Right ventricle myocardium inferior (tissue), 1 donor: ENCODE results near the gene SPOCK2. TPM values are rescaled to one million over a fixed set of nuclear protein-coding genes. Genes with fewer than 3 reads are reported as not detected.
A peak's percentile ranks its signal among the peaks of the same experiment; 100 is the strongest.

Experiments used
- ATAC-seq: fragments of 200-7000 bp; cut with Tn5 transposase; one replicate; pipeline ENCODE4 v1.9.1; 2020; ENCODE audit warnings: mild to moderate bottlenecking, moderate library complexity
- DNase-seq: peaks from one replicate; pipeline ENCODE4 v3.0.0; 2021; ENCODE audit errors: missing footprints
- intact Hi-C: fragments of 100-400 bp; cut with DNase I; formaldehyde crosslinking; loops from one replicate; pipeline ENCODE4 v1.11.0; 2022
- total RNA-seq: library from RNA; stranded (reverse); fragmentation: NEBNext Ultra II Directional; extraction: Animal tissue kit (Norgen Biotek cat#: 25700); gene quantifications from one replicate; pipeline ENCODE4 v1.2.1, GENCODE V29; 2021
- donor health status: DM: no; HTN: yes; CAD: no; lungs with severe emphysema.

Gene SPOCK2
- total RNA-seq, 1 donor from 2014 or later = 10.4 TPM

GRCh38 chr10:72095195-72095594, 6.8 kb upstream of the SPOCK2 start:
- intact Hi-C loops = loop anchor here (5.0 kb wide), 1 partner anchor 33 kb away; no protein-coding TSS in a partner anchor

GRCh38 chr10:72094574-72094973, 6.2 kb upstream of the SPOCK2 start:
- intact Hi-C loops = no loop called here
- no peak for DNase-seq
- ATAC-seq = no peak

More at GRCh38 chr10:72095195-72095594, 6.8 kb upstream of the SPOCK2 start:
- ATAC-seq (no peak), DNase-seq (no peak)

- ATAC-seq (no peak), DNase-seq (no peak)
- intact Hi-C loops = no loop called here
Measured at GRCh38 chr10:72093450-72093849, 5.1 kb upstream of the SPOCK2 start.

GRCh38 chr10:72092987-72093386, 4.6 kb upstream of the SPOCK2 start:
- DNase-seq = no peak
- intact Hi-C loops = no loop called here
- ATAC-seq = no peak

- DNase-seq (no peak), ATAC-seq (no peak)
- intact Hi-C loops = no loop called here
Measured at GRCh38 chr10:72092171-72092924, 4.0 kb upstream of the SPOCK2 start.

GRCh38 chr10:72090326-72090725, 2.0 kb upstream of the SPOCK2 start:
- intact Hi-C loops = no loop called here
- ATAC-seq (no peak), DNase-seq (no peak)

GRCh38 chr10:72089618-72090017, 1.3 kb upstream of the SPOCK2 start:
- intact Hi-C loops = no loop called here
- no peak for DNase-seq
- no peak for ATAC-seq

- ATAC-seq (peak; percentile 75), DNase-seq (peak; percentile 81)
Measured at GRCh38 chr10:72088889-72089575, 681 bp upstream of the SPOCK2 start.

GRCh38 chr10:72087392-72087968, 871 bp downstream of the SPOCK2 start:
- DNase-seq = no peak
- intact Hi-C loops = no loop called here
- no peak for ATAC-seq

More at GRCh38 chr10:72088889-72089575, 681 bp upstream of the SPOCK2 start:
- intact Hi-C loops = no loop called here

- intact Hi-C loops = no loop called here
- ATAC-seq = no peak
- DNase-seq = no peak
Measured at GRCh38 chr10:72086466-72087391, 1.6 kb downstream of the SPOCK2 start.

GRCh38 chr10:72085864-72086465, 2.4 kb downstream of the SPOCK2 start:
- intact Hi-C loops = no loop called here
- ATAC-seq = no peak
- DNase-seq = no peak

GRCh38 chr10:72085166-72085565, 3.2 kb downstream of the SPOCK2 start:
- ATAC-seq (no peak), DNase-seq (no peak)
- intact Hi-C loops = no loop called here

GRCh38 chr10:72083790-72084459, 4.4 kb downstream of the SPOCK2 start:
- ATAC-seq (no peak), DNase-seq (peak; percentile 56)
- intact Hi-C loops = no loop called here

GRCh38 chr10:72082856-72083789, 5.2 kb downstream of the SPOCK2 start:
- DNase-seq (peak; percentile 31), ATAC-seq (no peak)
- intact Hi-C loops = no loop called here

GRCh38 chr10:72081772-72082590, 6.4 kb downstream of the SPOCK2 start:
- ATAC-seq (no peak), DNase-seq (no peak)
- intact Hi-C loops = no loop called here

GRCh38 chr10:72081210-72081609, 7.1 kb downstream of the SPOCK2 start:
- ATAC-seq = no peak
- no peak for DNase-seq
- intact Hi-C loops = no loop called here
